D721Med (cell line): ENCODE data around the gene TTF2.
"Not testable (repeated sequence)": the region's sequence is repeated elsewhere in the genome, so short reads cannot be mapped to it uniquely, and the experiment has no call there.

ENCODE experiments used
- DNase-seq: peaks from one replicate; pipeline ENCODE4 v3.0.0; 2011; ENCODE audit warnings: low spot score; ENCODE audit not compliant: insufficient read length
- FAIRE-seq: peaks from 2 replicates; lab custom pipeline; 2011; peaks lifted over from hg19 to GRCh38; lab: Jason Lieb, UNC
- TF ChIP-seq, protein P1 (sequence below): IDR thresholded peaks from 2 replicates; pipeline ENCODE4 v1.5.1; 2012; ENCODE audit warnings: mild to moderate bottlenecking, control low read depth; ENCODE audit not compliant: insufficient read depth; ENCODE audit errors: missing control alignments

Gene TTF2

DNA sequence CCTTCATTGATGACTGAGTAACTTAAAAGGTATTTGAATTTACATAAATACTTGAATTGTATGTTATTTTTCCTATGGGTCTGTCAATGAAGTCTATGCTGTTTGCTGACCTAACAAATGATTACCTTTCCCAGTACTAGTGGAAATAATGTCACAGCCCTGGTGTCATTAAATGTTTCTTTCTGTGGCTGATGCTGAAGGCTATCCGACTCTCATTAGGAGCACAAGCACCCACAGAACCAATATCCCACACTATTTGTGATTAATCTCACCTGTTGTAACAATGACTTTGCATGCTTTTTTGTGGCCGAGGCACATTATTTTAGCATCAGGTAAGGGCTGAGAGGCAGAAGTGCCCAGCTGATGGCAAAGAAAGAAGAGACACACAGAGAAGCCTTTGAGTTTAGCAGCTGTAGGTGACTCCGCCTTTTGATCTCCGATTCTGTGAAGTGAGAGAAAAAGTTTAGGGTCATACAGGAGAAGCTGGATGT is 87.3 kb downstream of the TTF2 start:
- no peak for FAIRE-seq
- TF ChIP-seq, protein P1, sequence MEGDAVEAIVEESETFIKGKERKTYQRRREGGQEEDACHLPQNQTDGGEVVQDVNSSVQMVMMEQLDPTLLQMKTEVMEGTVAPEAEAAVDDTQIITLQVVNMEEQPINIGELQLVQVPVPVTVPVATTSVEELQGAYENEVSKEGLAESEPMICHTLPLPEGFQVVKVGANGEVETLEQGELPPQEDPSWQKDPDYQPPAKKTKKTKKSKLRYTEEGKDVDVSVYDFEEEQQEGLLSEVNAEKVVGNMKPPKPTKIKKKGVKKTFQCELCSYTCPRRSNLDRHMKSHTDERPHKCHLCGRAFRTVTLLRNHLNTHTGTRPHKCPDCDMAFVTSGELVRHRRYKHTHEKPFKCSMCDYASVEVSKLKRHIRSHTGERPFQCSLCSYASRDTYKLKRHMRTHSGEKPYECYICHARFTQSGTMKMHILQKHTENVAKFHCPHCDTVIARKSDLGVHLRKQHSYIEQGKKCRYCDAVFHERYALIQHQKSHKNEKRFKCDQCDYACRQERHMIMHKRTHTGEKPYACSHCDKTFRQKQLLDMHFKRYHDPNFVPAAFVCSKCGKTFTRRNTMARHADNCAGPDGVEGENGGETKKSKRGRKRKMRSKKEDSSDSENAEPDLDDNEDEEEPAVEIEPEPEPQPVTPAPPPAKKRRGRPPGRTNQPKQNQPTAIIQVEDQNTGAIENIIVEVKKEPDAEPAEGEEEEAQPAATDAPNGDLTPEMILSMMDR, result no peak

DNA sequence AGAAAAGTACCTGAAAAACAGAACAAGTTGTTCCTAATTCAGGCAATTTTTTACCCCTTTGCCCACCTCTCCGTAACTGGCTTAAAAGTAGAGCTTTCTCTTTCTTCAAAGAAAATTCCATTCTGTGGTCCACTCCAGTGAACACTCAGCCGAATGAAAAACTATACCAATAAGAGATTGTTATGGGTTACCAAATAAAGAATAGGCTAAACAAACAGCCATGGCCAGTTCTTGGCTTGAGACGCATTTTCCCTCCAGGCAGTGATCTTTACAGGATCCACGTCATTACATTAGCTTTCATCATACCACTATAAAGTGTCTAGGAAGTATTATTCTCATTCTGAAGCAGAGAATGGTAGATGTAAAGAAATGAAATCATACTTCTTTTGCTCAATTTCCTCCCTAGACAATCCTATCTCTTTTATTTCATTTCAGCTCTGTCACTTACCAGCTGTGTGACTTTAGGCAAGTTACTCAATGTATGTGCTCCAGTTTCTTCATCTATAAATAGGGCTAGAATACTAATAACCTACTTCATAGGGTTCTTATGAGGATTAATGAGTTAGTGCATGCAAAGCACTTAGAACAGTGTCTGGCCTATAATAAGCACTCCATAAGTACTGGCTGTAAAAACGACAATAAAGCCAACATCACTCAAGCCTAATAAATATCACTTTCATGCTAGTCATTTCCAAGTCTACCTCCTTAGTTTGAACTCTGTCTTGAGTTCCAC is 87.9 kb downstream of the TTF2 start:
- FAIRE-seq (no peak), DNase-seq (no peak)
- TF ChIP-seq, protein P1, result no peak

More for the DNA sequence above, 87.3 kb downstream of the TTF2 start:
- DNase-seq, result no peak

DNA sequence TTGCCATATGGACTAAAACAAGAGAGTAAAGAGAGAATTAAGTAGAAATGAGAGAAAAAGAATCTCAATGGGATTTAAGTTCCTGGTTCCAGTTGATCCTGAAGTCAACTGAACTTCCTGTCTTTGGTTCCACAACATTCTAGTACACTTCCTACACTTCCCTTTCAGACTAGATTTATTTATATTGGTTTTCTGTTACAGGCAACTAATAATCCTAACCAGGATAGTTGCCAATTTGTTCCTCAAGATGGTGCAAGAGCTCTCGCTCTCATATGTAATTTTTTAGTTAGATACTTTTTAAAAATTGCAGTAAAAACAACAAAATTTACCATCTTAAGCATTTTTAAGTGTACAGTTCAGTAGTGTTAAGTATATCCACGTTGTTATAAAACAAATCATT is 90.2 kb downstream of the TTF2 start:
- TF ChIP-seq, protein P1, result no peak
- FAIRE-seq (no peak), DNase-seq (no peak)

DNA sequence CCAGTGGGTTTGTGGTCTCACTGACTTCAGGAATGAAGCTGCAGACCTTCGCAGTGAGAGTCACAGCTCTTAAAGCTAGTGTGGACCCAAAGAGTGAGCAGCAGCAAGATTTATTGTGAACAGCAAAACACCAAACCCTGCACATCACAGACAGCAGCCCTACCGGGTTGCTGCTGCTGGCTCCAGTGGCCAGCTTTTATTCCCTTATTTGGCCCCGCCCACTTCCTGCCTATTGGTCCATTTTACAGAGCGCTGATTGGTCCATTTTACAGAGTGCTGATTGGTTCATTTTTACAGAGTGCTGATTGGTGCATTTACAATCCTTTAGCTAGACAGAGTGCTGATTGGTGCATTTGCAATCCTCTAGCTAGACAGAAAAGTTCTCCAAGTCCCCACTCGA is 91.2 kb downstream of the TTF2 start:
- not testable (repeated sequence) for FAIRE-seq, DNase-seq
